K562 (cell line): ENCODE data around the gene FOS. TPM values are rescaled to one million over a fixed set of nuclear protein-coding genes. Genes with fewer than 3 reads are reported as not detected.

ENCODE experiments used
- BACH1 ChIP-seq: fragments of 200-800 bp; sonication (Bioruptor generic); IDR thresholded peaks from 2 replicates; pipeline ENCODE4 v1.6.1; 2016; ENCODE audit warnings: missing genetic modification characterization, missing compliant biosample characterization
- CEBPG ChIP-seq, 3 experiments: fragments of 200-800 bp in 1 of 3; sonication (Bioruptor generic) in 1 of 3; sonication (generic) in 1 of 3; formaldehyde crosslinking in 1 of 3; IDR thresholded peaks in 2 of 3; conservative IDR thresholded peaks in 1 of 3; 2 replicates each; pipeline versions ENCODE4 v1.6.1 to v1.8.0; 2016 to 2022; ENCODE audit warnings: missing compliant biosample characterization in 2 of 3, missing genetic modification characterization in 2 of 3, mild to moderate bottlenecking in 1 of 3, missing genetic modification reagents in 1 of 3
- ERF ChIP-seq: fragments of 450-650 bp; formaldehyde crosslinking; IDR thresholded peaks from 2 replicates; pipeline ENCODE4 v1.4.0; 2020; ENCODE audit warnings: mild to moderate bottlenecking, mixed read lengths
- HOMEZ ChIP-seq: fragments of 250-450 bp; sonication (Bioruptor Pico); IDR thresholded peaks from 2 replicates; pipeline ENCODE4 v1.4.0; 2020; ENCODE audit warnings: mild to moderate bottlenecking, moderate library complexity
- KDM4B ChIP-seq, 2 experiments: fragments of 450-650 bp in 1 of 2; sonication (generic) in 1 of 2; IDR thresholded peaks; 2 replicates each; pipeline ENCODE4 v1.6.1; 2016 to 2017; ENCODE audit warnings: borderline replicate concordance in 2 of 2, antibody characterized with exemption in 1 of 2, low read depth in 1 of 2, mild to moderate bottlenecking in 1 of 2
- KLF13 ChIP-seq: fragments of 450-650 bp; IDR thresholded peaks from 2 replicates; pipeline ENCODE4 v1.6.1; 2016; ENCODE audit warnings: missing genetic modification characterization, low read depth, mild to moderate bottlenecking, missing compliant biosample characterization, moderate library complexity, borderline replicate concordance
- MAZ ChIP-seq, 2 experiments: fragments of 450-650 bp in 1 of 2; sonication (generic) in 1 of 2; formaldehyde crosslinking; IDR thresholded peaks in 1 of 2; conservative IDR thresholded peaks in 1 of 2; 2 replicates each; pipeline versions ENCODE4 v1.4.0 to v1.5.0; 2020; ENCODE audit warnings: mild to moderate bottlenecking in 1 of 2, missing genetic modification reagents in 1 of 2
- MTF1 ChIP-seq: fragments of 250-450 bp; sonication (Bioruptor Pico); IDR thresholded peaks from 2 replicates; pipeline ENCODE4 v1.9.0; 2021; ENCODE audit warnings: moderate library complexity, mild to moderate bottlenecking, inconsistent platforms, borderline replicate concordance
- RBM39 ChIP-seq: fragments of 200-400 bp; formaldehyde crosslinking; optimal IDR thresholded peaks from 2 replicates; pipeline ENCODE3; 2018; ENCODE audit warnings: low read depth, low read length
- RNF219 ChIP-seq: fragments of 250-450 bp; sonication (Bioruptor Pico); IDR thresholded peaks from 2 replicates; pipeline ENCODE4 v1.5.0; 2022; ENCODE audit warnings: mild to moderate bottlenecking
- SOX6 ChIP-seq: fragments of 450-650 bp; IDR thresholded peaks from 2 replicates; pipeline ENCODE4 v1.6.1; 2014; ENCODE audit warnings: mild to moderate bottlenecking
- THAP7 ChIP-seq: fragments of 250-450 bp; sonication (Bioruptor Pico); IDR thresholded peaks from 2 replicates; pipeline ENCODE4 v1.5.0; 2021
- ZNF134 ChIP-seq: fragments of 250-450 bp; sonication (Bioruptor Pico); conservative IDR thresholded peaks from 2 replicates; pipeline ENCODE4 v1.4.0; 2020
- polyA plus RNA-seq, 8 experiments: library from polyadenylated mRNA; depleted of rRNA in 4 of 8; stranded (reverse) in 5 of 8; unstranded in 3 of 8; fragments of >200 nt; fragmentation: Nextera tagmentation in 2 of 8; fragmentation: Illumina TruSeq in 1 of 8; extraction: Ambion mirVana in 2 of 8; extraction: Trizol in 1 of 8; gene quantifications; 2 replicates each; pipeline versions ENCODE4 v1.2.1 to v1.2.3, GENCODE V29; 2011 to 2014; ENCODE audit warnings: inconsistent platforms in 1 of 8, missing spikeins in 1 of 8
- total RNA-seq, 7 experiments: library from RNA; depleted of rRNA in 6 of 7; stranded (reverse); fragments of >200 nt in 6 of 7; fragmentation: Illumina TruSeq in 2 of 7; extraction: Trizol in 2 of 7; gene quantifications; 2 replicates each; pipeline versions ENCODE4 v1.2.1 to v1.2.3, GENCODE V29; 2011 to 2021; ENCODE audit warnings: low replicate concordance in 1 of 7
- TF ChIP-seq, protein P1 (sequence below): fragments of 150-350 bp; conservative IDR thresholded peaks from 2 replicates; pipeline ENCODE4 v1.6.1; 2014; ENCODE audit warnings: low read length
- TF ChIP-seq, protein P2 (sequence below): fragments of 450-650 bp; IDR thresholded peaks from 2 replicates; pipeline ENCODE4 v1.6.1; 2016; ENCODE audit warnings: missing biosample characterization, missing genetic modification characterization

Gene FOS
- total and polyA plus RNA-seq, 9 of the 15 experiments (the other 6 are each of a cell fraction or from before 2014, with no cell fraction given), result 0.54 to 13.8 (median 8.9) TPM

GRCh38 chr14:75229661-75230139, 48.9 kb upstream of the FOS start (continued):
- TF ChIP-seq, protein P1, sequence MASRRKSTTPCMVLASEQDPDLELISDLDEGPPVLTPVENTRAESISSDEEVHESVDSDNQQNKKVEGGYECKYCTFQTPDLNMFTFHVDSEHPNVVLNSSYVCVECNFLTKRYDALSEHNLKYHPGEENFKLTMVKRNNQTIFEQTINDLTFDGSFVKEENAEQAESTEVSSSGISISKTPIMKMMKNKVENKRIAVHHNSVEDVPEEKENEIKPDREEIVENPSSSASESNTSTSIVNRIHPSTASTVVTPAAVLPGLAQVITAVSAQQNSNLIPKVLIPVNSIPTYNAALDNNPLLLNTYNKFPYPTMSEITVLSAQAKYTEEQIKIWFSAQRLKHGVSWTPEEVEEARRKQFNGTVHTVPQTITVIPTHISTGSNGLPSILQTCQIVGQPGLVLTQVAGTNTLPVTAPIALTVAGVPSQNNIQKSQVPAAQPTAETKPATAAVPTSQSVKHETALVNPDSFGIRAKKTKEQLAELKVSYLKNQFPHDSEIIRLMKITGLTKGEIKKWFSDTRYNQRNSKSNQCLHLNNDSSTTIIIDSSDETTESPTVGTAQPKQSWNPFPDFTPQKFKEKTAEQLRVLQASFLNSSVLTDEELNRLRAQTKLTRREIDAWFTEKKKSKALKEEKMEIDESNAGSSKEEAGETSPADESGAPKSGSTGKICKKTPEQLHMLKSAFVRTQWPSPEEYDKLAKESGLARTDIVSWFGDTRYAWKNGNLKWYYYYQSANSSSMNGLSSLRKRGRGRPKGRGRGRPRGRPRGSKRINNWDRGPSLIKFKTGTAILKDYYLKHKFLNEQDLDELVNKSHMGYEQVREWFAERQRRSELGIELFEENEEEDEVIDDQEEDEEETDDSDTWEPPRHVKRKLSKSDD, result no peak
- TF ChIP-seq ERF, result no peak
- TF ChIP-seq KDM4B (IDR thresholded peaks at IDR 0.05; ENCODE audit: borderline replicate concordance in 2 of 2, low read depth in 1 of 2), result no peak
- no peak for TF ChIP-seq HOMEZ (CRISPR knock-in tag)
- TF ChIP-seq ZNF134 (CRISPR knock-in tag), result no peak
- TF ChIP-seq CEBPG (CRISPR knock-in tag; IDR thresholded peaks at IDR 0.05), result no peak
- TF ChIP-seq CEBPG (tag; conservative IDR thresholded peaks at IDR 0.05 in 1 of 2, IDR thresholded peaks at IDR 0.05 in 1 of 2), result no peak
- TF ChIP-seq MAZ (CRISPR knock-in tag; conservative IDR thresholded peaks at IDR 0.05 in 1 of 2, IDR thresholded peaks at IDR 0.05 in 1 of 2), result no peak
- TF ChIP-seq RBM39, result no peak
- no peak for TF ChIP-seq MTF1
- no peak for TF ChIP-seq THAP7
- TF ChIP-seq KLF13 (tag), result no peak
- no peak for TF ChIP-seq BACH1 (tag)
- no peak for TF ChIP-seq RNF219
- TF ChIP-seq SOX6, result peak; percentile 65
- TF ChIP-seq, protein P2, sequence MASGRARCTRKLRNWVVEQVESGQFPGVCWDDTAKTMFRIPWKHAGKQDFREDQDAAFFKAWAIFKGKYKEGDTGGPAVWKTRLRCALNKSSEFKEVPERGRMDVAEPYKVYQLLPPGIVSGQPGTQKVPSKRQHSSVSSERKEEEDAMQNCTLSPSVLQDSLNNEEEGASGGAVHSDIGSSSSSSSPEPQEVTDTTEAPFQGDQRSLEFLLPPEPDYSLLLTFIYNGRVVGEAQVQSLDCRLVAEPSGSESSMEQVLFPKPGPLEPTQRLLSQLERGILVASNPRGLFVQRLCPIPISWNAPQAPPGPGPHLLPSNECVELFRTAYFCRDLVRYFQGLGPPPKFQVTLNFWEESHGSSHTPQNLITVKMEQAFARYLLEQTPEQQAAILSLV (tag), result no peak
